GM15510 (cell line): Measurements from ENCODE around the gene PHF21A.

ENCODE experiments used
- POLR2A ChIP-seq: IDR thresholded peaks from 3 replicates; pipeline ENCODE4 v1.6.1; 2011; ENCODE audit warnings: borderline replicate concordance; ENCODE audit not compliant: insufficient read length; ENCODE audit errors: extremely low read depth

Gene PHF21A

DNA sequence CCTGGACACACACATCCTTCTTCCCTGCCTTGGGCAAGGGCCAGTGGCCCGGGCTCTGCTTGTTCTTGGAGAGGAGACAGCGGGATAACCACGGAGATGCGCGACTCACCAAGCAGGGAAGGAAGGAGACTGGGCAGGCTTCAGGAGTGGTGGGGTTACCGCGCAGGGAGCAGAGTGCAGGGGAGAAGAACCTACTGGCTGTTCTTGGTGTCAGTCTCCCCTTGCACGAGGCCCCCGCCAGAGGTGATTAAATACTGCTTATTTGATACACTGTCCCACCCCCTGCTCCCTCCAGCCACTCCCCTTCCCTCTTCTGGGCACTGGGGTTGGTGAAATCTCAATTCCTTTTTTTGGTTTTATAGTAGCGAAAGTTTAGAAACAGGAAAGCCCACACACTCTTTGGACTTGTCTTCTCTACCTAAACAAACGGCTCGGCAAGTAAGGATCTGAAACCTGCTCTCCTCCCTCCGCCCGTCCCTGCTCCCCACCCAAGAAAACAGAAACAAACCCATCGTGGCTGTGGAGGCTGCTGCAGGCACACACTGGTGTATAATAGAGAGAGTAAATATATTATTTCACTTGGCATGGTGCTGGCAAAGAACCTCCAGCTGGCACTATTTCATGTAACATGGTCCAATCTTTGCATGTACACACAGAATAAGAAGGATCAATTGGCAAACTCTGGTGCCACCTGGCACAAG, 188.0 kb downstream of the PHF21A start:
- no peak for TF ChIP-seq POLR2A

DNA sequence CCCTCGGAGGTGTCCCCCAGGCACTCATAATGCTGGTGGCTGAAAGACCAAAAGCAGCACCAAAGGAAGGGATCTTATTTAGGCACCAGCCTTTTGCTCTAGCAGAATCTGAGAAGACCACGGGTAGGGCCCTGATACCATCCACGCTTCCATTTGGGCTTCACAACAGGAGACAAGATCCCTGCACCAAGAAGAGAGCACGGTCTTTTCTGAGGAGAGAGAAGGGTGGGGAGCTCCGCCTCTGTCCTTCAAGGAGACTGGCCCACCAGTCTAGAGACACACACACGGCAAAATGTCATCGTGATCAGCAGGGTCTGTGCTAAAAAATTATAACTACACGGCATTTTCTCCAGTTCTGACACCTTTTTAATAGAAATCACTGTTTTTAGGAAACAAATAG, 189.0 kb downstream of the PHF21A start:
- TF ChIP-seq POLR2A: no peak

DNA sequence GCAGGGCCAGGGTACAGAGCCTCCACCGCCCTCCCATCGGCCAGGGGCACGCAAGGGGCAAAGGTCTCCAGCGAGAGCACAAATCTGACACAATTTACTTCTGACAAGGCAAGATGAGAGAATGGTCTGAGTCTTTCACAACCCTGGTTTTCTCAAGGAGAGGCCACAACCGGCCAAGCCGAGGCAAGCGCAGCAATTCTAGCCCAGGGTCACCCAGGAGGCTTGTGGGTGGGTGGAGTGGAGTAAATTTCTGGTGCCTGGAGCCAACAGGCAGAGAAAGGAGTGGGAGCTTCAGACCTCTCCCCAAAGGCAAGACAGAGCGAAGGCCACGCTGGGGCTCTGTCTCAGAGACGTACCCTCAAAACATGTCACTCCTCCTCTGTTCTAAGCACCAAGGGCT, 189.5 kb downstream of the PHF21A start:
- TF ChIP-seq POLR2A: no peak

- no peak for TF ChIP-seq POLR2A
Measured at GRCh38 chr11:45930951-45931570, 190.2 kb downstream of the PHF21A start.

GRCh38 chr11:45930031-45930794, 191.0 kb downstream of the PHF21A start:
- no peak for TF ChIP-seq POLR2A

GRCh38 chr11:45929486-45930030, 191.7 kb downstream of the PHF21A start:
- TF ChIP-seq POLR2A: no peak

- TF ChIP-seq POLR2A: no peak
Measured at GRCh38 chr11:45928535-45929215, 192.6 kb downstream of the PHF21A start.

DNA sequence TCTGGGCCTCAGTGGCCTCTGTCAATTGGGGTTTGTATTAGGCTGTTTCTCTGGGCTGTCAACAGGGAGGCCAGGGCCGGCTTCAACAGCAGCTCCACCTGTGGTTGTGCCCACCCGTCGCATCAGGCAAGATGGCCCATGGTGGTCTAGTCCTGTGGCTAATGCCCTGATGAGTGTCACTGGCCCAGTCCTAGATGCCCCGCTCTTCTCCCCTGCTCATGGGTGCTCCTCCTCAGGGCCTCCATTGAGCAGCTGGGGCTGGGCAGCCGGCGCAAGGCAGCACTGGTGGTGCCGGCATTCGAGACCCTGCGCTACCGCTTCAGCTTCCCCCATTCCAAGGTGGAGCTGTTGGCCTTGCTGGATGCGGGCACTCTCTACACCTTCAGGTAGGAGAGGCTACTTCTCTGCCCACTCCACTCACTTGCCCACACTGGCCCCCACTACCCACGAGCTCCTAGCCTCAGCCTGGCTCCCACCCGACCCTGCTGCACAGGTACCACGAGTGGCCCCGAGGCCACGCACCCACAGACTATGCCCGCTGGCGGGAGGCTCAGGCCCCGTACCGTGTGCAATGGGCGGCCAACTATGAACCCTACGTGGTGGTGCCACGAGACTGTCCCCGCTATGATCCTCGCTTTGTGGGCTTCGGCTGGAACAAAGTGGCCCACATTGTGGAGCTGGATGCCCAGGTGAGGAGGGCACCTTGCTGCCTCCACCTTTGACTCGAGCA, 193.4 kb downstream of the PHF21A start:
- no peak for TF ChIP-seq POLR2A

DNA sequence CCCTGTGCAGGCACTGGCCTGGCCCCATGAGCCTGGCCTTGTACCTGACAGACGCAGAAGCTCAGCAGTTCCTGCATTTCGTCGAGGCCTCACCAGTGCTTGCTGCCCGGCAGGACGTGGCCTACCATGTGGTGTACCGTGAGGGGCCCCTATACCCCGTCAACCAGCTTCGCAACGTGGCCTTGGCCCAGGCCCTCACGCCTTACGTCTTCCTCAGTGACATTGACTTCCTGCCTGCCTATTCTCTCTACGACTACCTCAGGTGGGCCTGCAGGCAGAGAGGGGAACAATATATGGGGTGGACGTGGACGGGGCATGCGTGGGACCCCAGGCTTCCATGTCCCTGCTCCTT, 193.9 kb downstream of the PHF21A start:
- TF ChIP-seq POLR2A: no peak

DNA sequence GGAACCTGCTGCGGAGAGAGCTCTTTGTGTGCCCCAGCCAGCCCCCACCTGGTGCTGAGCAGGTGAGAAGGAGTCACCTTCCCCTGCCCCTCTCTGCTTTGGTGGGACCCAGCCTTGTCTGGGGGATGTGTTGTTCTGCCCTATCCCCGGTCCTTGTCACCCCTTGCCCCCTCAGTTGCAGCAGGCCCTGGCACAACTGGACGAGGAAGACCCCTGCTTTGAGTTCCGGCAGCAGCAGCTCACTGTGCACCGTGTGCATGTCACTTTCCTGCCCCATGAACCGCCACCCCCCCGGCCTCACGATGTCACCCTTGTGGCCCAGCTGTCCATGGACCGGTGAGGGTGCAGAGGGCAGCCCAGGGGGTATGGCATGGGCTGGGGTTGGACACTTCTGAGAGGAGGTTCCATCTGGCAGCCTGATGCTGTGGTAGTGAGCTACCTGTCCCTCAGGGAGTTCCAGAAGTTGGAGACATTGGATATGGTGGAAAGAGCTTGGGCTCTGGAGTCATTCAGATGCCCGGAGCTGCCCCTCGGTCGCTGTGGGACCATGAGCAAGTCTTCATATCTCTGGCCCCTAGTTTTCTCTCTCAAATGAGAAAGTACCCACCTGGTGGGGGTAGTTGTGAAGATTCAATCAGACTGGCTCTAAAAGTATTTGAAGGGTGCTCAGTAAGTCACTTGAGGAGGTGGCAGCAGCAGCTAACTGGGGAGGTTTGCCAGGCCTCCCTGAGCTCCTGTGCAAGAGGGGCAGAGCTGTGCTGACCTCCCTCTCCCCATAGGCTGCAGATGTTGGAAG, 194.5 kb downstream of the PHF21A start:
- no peak for TF ChIP-seq POLR2A

- TF ChIP-seq POLR2A: no peak
Measured at GRCh38 chr11:45926001-45926401, 195.3 kb downstream of the PHF21A start.

DNA sequence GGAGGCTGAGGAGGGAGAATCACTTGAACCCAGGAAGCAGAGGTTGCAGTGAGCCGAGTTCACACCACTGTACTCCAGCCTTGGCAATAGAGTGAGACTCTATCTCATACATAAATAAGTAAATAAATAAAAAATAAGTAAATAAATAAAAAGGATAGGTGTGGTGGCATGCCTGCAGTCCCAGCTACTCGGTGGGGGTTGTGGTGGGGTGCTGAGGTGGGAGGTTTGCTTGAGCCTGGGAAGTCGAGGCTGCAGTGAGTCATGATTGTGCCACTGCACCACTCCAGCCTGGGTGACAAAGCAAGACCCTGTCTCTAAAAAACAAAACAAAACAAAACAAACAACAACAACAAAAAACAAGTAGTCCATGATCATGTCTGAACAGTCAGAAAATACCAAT, 195.7 kb downstream of the PHF21A start:
- no peak for TF ChIP-seq POLR2A

DNA sequence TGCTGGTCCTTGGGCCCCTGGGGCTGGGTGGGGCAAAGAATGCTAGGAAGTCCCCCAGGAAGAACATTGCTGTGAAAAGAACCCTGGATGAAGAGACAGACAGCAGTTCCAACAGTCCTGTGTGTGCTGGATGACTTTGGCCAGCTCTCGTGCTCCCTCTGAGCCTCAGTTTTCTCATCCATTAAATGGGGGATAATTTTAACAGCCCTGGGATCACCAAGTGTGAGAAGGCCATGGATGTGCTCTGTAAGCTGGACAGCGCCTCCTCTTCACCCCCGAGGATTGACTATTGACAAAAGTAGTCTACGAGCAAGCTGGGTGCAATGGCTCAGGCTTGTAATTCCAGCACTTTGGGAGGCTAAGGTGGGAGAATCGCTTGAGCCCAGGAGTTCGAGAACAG, 196.3 kb downstream of the PHF21A start:
- TF ChIP-seq POLR2A: no peak

DNA sequence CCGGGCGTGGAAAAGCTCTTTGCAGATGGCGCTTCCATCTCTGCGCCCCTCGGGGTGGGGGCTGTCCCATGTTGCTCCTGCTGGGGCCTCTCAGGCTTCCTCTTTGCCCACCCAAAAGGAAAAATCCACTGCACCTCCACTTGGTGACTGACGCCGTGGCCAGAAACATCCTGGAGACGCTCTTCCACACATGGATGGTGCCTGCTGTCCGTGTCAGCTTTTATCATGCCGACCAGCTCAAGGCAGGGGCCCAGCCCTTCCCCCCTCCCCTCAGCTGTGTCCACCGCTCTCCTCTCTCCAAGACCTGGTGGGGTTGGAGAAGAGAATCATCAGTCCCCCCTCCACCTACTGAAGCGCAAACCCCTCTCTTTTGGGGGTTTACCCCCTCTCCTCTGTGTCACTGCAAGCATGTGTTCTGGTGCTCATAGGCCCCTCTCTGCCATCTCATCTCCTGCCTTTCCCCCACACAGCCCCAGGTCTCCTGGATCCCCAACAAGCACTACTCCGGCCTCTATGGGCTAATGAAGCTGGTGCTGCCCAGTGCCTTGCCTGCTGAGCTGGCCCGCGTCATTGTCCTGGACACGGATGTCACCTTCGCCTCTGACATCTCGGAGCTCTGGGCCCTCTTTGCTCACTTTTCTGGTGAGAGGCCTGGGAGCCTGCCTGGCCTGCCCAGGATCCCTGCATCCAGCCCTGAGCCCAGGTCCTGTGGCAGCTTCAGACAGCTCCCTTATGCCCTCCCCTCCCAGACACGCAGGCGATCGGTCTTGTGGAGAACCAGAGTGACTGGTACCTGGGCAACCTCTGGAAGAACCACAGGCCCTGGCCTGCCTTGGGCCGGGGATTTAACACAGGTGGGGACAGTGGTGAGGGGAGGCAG, 197.0 kb downstream of the PHF21A start:
- TF ChIP-seq POLR2A: no peak
